Activated CD4-positive, CD25-positive, alpha-beta regulatory T cell treated with anti-CD3 and anti-CD28 coated beads, Interleukin-2, amount 50 U/mL, for 72 hours (primary cell): ENCODE data around the gene RPL31.
"Not testable (repeated sequence)": the region's sequence is repeated elsewhere in the genome, so short reads cannot be mapped to it uniquely, and the experiment has no call there.

ENCODE experiments used
- DNase-seq: peaks from one replicate; pipeline ENCODE4 v3.0.0; 2021

The RPL31 gene

DNA sequence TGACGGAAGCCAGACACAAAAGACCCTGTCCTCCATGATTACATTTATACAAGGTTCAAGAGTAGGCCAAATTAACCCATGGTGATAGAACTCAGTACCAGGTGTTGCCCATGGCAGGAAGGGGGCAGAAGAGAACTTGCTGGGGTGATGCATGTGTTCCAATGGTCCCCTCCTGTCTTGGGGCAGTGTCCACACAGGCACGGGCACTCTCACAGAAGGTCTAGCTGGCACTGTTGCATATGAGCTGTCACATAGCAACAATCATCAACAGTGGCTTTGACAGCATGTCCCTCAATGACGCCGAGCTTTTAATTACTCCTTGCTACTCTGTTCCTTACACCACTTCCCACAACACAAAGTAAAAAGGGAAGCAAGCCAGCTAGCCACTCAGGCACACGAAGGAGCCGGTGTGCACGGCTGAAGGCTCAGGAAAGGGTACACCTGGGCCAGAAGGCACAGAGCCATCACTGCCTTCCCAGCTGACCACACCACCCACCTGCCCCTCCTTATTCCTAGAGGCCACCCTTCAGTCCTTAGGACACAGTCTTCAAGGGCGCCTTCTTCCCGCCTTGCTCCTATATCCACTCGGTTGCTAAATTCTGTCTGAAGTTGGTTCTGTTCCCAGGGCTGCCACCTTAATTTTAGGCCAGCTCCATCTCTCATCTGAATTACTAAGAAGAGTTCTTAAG, 28.9 kb downstream of the RPL31 start:
- no peak for DNase-seq

DNA sequence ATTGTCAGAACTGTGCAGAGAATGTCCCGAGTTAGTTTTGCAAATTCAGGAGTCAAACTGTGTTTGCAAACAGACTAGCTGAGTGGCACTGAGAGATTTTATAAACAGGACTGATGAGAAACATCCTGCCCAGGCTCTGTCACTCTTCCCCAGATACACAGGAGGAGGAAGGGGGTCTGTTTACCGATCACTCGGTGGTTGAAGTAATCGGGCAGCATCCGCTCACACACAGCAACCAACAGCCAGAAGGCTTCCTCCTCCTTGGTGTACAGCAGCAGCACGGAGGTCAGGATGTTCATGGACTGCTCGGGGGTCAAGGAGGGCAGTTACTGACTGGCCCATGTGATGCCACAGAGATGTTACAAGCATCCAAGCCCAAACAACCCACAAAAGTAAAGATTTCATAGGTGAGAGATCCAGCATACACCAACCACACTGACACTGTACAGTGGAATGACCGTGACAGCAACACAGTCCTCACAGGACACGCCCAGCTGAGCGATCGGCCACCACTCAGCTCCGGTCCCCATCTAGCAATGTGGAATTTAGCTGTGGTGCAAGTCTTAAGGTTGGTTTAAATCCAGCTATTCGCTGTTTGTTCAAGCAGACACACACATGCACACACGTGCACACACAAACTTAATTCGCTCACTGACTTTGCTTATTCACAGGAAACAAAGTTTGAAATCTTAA, 30.1 kb downstream of the RPL31 start:
- no peak for DNase-seq

DNA sequence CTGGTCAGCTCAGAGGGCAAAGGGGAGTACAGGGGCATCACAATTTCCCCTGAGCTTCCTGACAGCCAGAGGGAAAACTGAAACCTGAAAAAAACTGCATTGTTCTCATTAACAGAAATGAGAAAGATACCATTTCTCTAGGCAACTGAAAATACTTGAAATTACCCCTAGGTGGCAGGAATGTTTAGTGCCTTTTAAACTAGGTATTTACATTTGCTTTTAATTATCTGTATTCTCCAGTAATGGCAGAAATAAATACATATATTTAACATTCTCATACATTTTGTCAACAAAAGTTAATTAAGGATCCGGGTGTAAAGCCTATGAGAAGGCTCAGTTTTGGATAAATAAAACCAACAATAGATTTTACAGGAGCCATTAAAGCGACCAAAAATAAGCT, 34.5 kb downstream of the RPL31 start:
- no peak for DNase-seq

DNA sequence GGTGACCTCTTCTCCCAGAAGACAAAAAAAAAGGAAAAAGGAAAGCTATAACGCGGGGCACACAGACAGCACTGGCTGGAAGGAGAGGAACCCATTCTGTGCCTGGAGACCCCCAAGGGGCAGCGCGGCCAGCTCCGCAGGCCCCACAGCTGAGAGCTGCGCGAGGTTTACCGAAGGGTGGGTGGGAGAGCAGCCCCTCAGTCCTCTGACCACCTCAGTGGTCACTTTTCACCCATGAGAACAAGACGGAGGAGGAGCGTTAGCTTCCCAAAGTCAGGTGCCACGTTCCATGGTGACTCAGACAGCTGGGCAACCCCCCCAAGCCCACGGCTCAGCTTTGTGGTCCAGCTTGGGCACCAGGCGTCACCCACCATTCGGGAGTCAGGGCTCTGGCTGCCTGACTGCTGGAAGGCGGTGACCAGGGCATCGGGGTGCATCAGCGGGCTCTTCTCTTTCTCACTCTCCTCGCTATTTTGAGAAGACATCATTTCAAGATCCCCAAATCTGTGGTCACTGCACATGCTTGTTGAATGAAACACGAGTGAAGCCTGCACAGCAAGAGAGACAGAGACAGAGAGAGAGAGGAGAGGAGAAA, 35.2 kb downstream of the RPL31 start:
- no peak for DNase-seq

- DNase-seq = no peak
These were observed 36.6 kb downstream of the RPL31 start for GRCh38 chr2:101038455-101039255.

- no peak for DNase-seq
These were observed 38.0 kb downstream of the RPL31 start for GRCh38 chr2:101040072-101040471.

GRCh38 chr2:101040761-101041160, 38.7 kb downstream of the RPL31 start:
- no peak for DNase-seq

- DNase-seq = no peak
These were observed 39.3 kb downstream of the RPL31 start for GRCh38 chr2:101041413-101041812.

DNA sequence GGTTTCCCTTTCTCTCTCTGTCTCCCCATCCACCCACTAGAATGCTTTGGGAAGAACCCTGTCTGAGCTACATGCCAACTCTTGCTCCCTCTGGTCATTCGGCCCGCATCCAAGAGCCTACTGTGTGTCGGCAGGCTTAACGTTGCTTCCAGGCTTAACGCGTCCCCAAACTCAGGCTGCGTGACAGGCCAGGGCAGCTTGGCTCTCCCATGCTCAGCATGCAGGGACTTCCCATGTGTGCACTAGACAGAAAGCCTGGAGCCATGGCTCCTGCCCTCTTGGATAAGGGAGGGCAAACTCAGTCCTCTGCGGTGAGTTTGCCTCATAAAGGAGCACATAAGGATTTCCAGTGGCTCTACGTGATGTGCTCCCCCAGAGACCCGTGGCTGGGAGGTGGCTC, 43.2 kb downstream of the RPL31 start:
- no peak for DNase-seq

DNA sequence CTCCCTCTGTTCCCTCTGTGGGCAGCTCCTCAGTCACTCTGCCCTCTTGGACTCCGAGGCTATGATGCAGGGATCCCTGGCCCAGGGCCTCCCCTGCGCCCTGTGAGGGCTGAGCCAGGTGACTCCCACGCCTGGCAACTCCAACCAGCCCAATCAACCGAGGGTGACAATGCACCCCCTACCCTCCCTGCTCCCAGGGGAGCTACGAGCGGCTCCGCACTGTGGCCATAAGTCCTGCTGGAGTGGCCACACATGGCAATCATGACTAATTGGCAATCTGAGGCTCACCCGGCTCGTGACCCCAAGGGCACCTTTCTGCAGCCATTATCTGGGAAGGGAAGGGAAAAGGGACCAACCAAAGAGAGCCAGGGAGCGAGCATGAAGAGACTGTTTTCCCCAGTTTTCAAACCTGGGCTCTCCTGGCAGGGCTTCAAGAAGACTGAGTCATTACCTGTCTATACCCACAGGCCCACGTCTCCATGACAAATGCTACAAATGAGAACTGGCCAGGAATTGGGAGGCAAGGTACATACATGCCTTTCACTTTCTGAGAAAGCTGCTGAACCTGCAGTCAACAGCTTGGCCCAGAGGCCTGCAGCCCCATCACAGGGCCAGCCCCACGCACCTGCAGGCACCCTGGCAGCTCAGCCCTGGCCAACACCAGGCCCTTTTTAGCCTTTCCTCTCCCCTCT, 45.1 kb downstream of the RPL31 start:
- no peak for DNase-seq

DNA sequence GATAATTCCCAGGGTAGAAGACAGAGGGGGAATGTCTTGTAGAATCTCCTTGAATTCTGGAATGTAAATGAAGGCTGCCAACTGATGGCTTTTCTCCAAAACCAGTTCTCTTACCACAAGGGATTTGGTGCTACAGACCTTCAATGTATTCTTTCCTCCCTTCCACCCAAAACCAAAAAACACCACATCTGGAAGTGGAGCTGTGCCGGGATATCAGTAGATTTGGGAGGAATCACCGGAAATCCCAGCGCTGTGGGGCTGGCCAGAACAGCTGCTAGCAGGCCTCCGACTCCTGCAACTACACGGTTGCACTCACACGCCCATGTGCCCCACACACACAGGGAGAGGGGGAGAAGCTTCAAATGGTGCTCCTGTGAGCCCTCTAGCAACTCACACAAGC, 45.7 kb downstream of the RPL31 start:
- DNase-seq = no peak

DNA sequence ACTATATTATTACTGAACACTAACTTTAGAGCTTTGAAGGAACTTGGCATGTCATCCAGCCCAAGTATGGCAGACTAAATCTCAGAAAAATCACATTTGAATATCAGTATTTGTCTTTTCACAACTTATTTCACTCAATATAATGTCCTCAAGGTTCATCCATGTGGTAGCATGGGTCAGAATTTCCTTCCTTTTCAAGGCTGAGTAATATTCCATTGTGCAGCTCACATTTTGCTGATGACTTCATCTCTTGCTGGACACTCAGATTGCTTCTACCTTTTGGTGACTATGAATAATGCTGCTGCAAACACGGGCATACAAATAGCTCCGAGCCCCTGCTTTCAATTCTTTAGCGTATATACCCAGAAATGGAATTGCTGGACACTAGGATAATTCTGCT, 46.7 kb downstream of the RPL31 start:
- DNase-seq = no peak

- DNase-seq = not testable (repeated sequence)
These were observed 48.8 kb downstream of the RPL31 start for GRCh38 chr2:101050886-101051285.

DNA sequence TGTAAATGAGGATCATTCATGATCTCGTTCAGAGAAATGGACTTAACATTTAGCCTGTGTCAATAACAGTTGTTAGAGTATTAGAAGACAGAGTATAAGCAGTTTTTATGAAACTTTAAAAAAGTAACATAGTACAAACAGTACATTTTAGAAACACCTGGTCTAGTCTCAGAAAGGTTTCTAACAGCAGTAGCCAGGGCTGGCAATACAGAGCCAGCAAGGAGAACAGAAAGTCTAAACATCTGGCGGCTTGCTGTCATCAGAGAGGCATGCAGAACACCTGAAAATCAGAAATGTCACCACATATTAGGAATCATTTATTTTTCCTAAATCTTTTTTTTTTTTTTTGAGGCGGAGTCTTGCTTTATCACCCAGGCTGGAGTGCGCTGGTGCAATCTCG, 50.1 kb downstream of the RPL31 start:
- DNase-seq = no peak

DNA sequence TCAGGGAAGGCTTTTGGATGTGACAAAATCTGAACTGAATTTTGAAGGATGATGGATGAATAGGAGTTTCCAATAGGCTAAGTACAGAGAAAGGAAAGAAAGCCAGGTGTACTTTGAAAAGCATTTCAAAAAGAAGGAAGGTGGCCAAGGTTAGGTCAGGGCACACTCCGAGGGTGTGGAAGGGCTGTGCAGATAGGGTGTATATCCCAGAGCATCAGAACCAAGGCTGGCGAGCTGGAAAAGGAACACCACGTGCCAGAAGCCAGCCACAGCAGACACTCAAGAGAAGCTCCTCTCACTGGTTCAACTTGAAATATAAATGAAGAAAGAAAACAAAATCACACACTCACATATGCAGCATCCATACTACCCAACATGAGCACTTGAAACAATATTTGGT, 51.0 kb downstream of the RPL31 start:
- DNase-seq = no peak
